ENCODE measurements around the gene GLIS1. TPM values are rescaled to one million over a fixed set of nuclear protein-coding genes. Genes with fewer than 3 reads are reported as not detected.

Gene GLIS1
- polyA plus RNA-seq, 1 experiment = 1.9 TPM

GRCh38 chr1:53642215-53642555, 96.8 kb downstream of the GLIS1 start:
- ChIA-PET CTCF (interaction anchor here (0.7 to 1.1 kb wide), 2 partner anchors 11 kb away, joined by 3 to 4 read pairs; no protein-coding TSS in a partner anchor), POLR2A (no interaction called here)
- Histone ChIP-seq H3K4me3 (ENCODE audit: low read depth, low read length) (no peak overlapping the region), H3K36me3 (ENCODE audit: control insufficient read depth, insufficient read depth, low read length) (no peaks in the 10 kb centered on the region; the same call in 1 of the 2 replicates), H3K27me3 (ENCODE audit: control insufficient read depth, insufficient read depth, low read length) (no peaks in the 10 kb centered on the region)
- no peak for DNase-seq (ENCODE audit: low read depth)
- TF ChIP-seq CTCF (IDR thresholded peaks at IDR 0.05; ENCODE audit: insufficient read depth, low read depth, low read length) = no peak

GRCh38 chr1:53641481-53642214, 97.3 kb downstream of the GLIS1 start:
- POLR2A ChIA-PET = interaction anchor here (0.5 kb wide), 1 partner anchor 66 kb away, joined by 5 read pairs; no protein-coding TSS in a partner anchor
- CTCF ChIA-PET = interaction anchor here (0.7 kb wide), 1 partner anchor 11 kb away, joined by 3 read pairs; no protein-coding TSS in a partner anchor
- no peaks in the 10 kb centered on the region for H3K27me3 ChIP-seq (ENCODE audit: control insufficient read depth, insufficient read depth, low read length)
- DNase-seq (ENCODE audit: low read depth) = no peak
- no peaks in the 10 kb centered on the region; the same call in 1 of the 2 replicates for H3K36me3 ChIP-seq (ENCODE audit: control insufficient read depth, insufficient read depth, low read length)
- TF ChIP-seq CTCF (IDR thresholded peaks at IDR 0.05; ENCODE audit: insufficient read depth, low read depth, low read length) = no peak
- no peak overlapping the region for H3K4me3 ChIP-seq (ENCODE audit: low read depth, low read length)

GRCh38 chr1:53640701-53641075, 98.3 kb downstream of the GLIS1 start:
- ChIA-PET POLR2A (no interaction called here), CTCF (no interaction called here)
- no peak for DNase-seq (ENCODE audit: low read depth)
- Histone ChIP-seq H3K4me3 (ENCODE audit: low read depth, low read length) (no peak overlapping the region), H3K36me3 (ENCODE audit: control insufficient read depth, insufficient read depth, low read length) (no peaks in the 10 kb centered on the region; the same call in 1 of the 2 replicates), H3K27me3 (ENCODE audit: control insufficient read depth, insufficient read depth, low read length) (no peaks in the 10 kb centered on the region)
- TF ChIP-seq CTCF (IDR thresholded peaks at IDR 0.05; ENCODE audit: insufficient read depth, low read depth, low read length) = no peak

GRCh38 chr1:53639996-53640700, 98.8 kb downstream of the GLIS1 start:
- Histone ChIP-seq H3K36me3 (ENCODE audit: control insufficient read depth, insufficient read depth, low read length) (no peaks in the 10 kb centered on the region; the same call in 1 of the 2 replicates), H3K27me3 (ENCODE audit: control insufficient read depth, insufficient read depth, low read length) (no peaks in the 10 kb centered on the region), H3K4me3 (ENCODE audit: low read depth, low read length) (no peak overlapping the region)
- no peak for TF ChIP-seq CTCF (IDR thresholded peaks at IDR 0.05; ENCODE audit: insufficient read depth, low read depth, low read length)
- ChIA-PET POLR2A (no interaction called here), CTCF (no interaction called here)
- no peak for DNase-seq (ENCODE audit: low read depth)

GRCh38 chr1:53639251-53639763, 99.7 kb downstream of the GLIS1 start:
- CTCF ChIA-PET = interaction anchor here (0.6 kb wide), 1 partner anchor 532 kb away, joined by 4 read pairs; no protein-coding TSS in a partner anchor

More at GRCh38 chr1:53639251-53639763, 99.7 kb downstream of the GLIS1 start:
- no peak overlapping the region for H3K4me3 ChIP-seq (ENCODE audit: low read depth, low read length)
- no peak for DNase-seq (ENCODE audit: low read depth)
- POLR2A ChIA-PET = no interaction called here
- TF ChIP-seq CTCF (IDR thresholded peaks at IDR 0.05; ENCODE audit: insufficient read depth, low read depth, low read length) = no peak
- H3K36me3 ChIP-seq (ENCODE audit: control insufficient read depth, insufficient read depth, low read length) = no peaks in the 10 kb centered on the region; the same call in 1 of the 2 replicates
- H3K27me3 ChIP-seq (ENCODE audit: control insufficient read depth, insufficient read depth, low read length) = no peaks in the 10 kb centered on the region

Data from BJ (cell line).